NT2/D1 (cell line): Measurements from ENCODE around the gene RTN1.

Experiments used
- YY1 ChIP-seq: IDR thresholded peaks from 2 replicates; pipeline ENCODE4 v1.6.1; 2011; ENCODE audit not compliant: insufficient read length, insufficient read depth
- ZNF274 ChIP-seq: IDR thresholded peaks from 2 replicates; pipeline ENCODE4 v1.6.1; 2011; ENCODE audit warnings: mild to moderate bottlenecking, low read depth, low read length

- no peak for TF ChIP-seq YY1
- TF ChIP-seq ZNF274, result no peak
These were observed 40.9 kb downstream of the RTN1 start for GRCh38 chr14:59829469-59830337.
